Loucy (cell line): ENCODE results near the gene TANGO2.

Source experiments
- H2AFZ ChIP-seq: fragments of 200-600 bp; sonication (generic); 2 replicates; pipeline ENCODE4 v1.6.0; 2016; ENCODE audit warnings: antibody characterized with exemption, mild to moderate bottlenecking, low read length, moderate library complexity
- H3F3A ChIP-seq: fragments of 200-600 bp; 2 replicates; pipeline ENCODE4 v1.6.0; 2016; ENCODE audit warnings: antibody characterized with exemption, low read depth, mild to moderate bottlenecking
- H3K27me3 ChIP-seq: fragments of 200-600 bp; sonication (generic); 2 replicates; pipeline ENCODE4 v1.6.1; 2014; ENCODE audit warnings: low read length, mild to moderate bottlenecking; ENCODE audit not compliant: insufficient read depth, poor library complexity, severe bottlenecking
- H3K36me3 ChIP-seq: fragments of 200-600 bp; sonication (generic); 2 replicates; pipeline ENCODE4 v1.6.1; 2016; ENCODE audit warnings: low read length; ENCODE audit not compliant: insufficient read depth
- H3K4me1 ChIP-seq: fragments of 200-600 bp; sonication (generic); 2 replicates; pipeline ENCODE4 v1.5.1; 2014; ENCODE audit warnings: low read length, mild to moderate bottlenecking; ENCODE audit not compliant: insufficient read depth, poor library complexity, severe bottlenecking
- H3K4me2 ChIP-seq: fragments of 200-600 bp; sonication (generic); 2 replicates; pipeline ENCODE4 v1.6.0; 2014; ENCODE audit warnings: antibody characterized with exemption, low read length, low read depth, mild to moderate bottlenecking; ENCODE audit not compliant: poor library complexity, severe bottlenecking
- H3K4me3 ChIP-seq: fragments of 200-600 bp; sonication (generic); 2 replicates; pipeline ENCODE4 v1.5.1; 2014; ENCODE audit warnings: low read length, mild to moderate bottlenecking, mixed read lengths; ENCODE audit not compliant: poor library complexity, severe bottlenecking
- H3K79me2 ChIP-seq: fragments of 200-600 bp; sonication (generic); 2 replicates; pipeline ENCODE4 v1.6.1; 2014; ENCODE audit warnings: low read length; ENCODE audit not compliant: insufficient read depth
- H3K9ac ChIP-seq: fragments of 200-600 bp; sonication (generic); 2 replicates; pipeline ENCODE4 v1.6.0; 2014; ENCODE audit warnings: mild to moderate bottlenecking, low read depth, low read length, moderate library complexity; ENCODE audit not compliant: poor library complexity, severe bottlenecking
- H3K9me2 ChIP-seq: fragments of 200-600 bp; sonication (generic); replicated peaks from 2 replicates; pipeline ENCODE4 v1.6.1; 2016; ENCODE audit warnings: low read depth, low read length, mixed read lengths
- H3K9me3 ChIP-seq: fragments of 200-600 bp; sonication (generic); 2 replicates; pipeline ENCODE4 v1.6.1; 2014; ENCODE audit warnings: mild to moderate bottlenecking, antibody characterized with exemption, low read length, low read depth; ENCODE audit not compliant: insufficient read depth
- H4K20me1 ChIP-seq: fragments of 200-600 bp; sonication (generic); 2 replicates; pipeline ENCODE4 v1.6.0; 2014; ENCODE audit warnings: antibody characterized with exemption, low read length, mild to moderate bottlenecking; ENCODE audit not compliant: insufficient read depth, poor library complexity, severe bottlenecking
- EZH2phosphoT487 ChIP-seq: fragments of 200-600 bp; IDR thresholded peaks from 2 replicates; pipeline ENCODE4 v1.6.1; 2018; ENCODE audit warnings: antibody characterized with exemption, mild to moderate bottlenecking, moderate library complexity, borderline replicate concordance
- TF ChIP-seq, protein P1 (sequence below): fragments of 200-600 bp; sonication (generic); conservative IDR thresholded peaks from 2 replicates; pipeline ENCODE4 v1.5.1; 2014; ENCODE audit warnings: mild to moderate bottlenecking, antibody characterized with exemption, low read length

Gene TANGO2

GRCh38 chr22:20099099-20099711 lies 78.3 kb downstream of the TANGO2 start:
- Histone ChIP-seq H3K9ac (no peak overlapping the region), H4K20me1 (peaks cover 41% of the 10 kb centered on the region), H3F3A (no peaks in the 10 kb centered on the region), H2AFZ (no peak overlapping the region), H3K9me2 (no peaks in the 10 kb centered on the region), H3K9me3 (no peaks in the 10 kb centered on the region), H3K79me2 (peaks cover 61% of the 10 kb centered on the region), H3K4me3 (no peak overlapping the region), H3K4me1 (no peaks in the 10 kb centered on the region), H3K36me3 (peaks cover 87% of the 10 kb centered on the region), H3K27me3 (no peaks in the 10 kb centered on the region), H3K4me2 (no peak overlapping the region)
- TF ChIP-seq EZH2phosphoT487, result no peak

DNA sequence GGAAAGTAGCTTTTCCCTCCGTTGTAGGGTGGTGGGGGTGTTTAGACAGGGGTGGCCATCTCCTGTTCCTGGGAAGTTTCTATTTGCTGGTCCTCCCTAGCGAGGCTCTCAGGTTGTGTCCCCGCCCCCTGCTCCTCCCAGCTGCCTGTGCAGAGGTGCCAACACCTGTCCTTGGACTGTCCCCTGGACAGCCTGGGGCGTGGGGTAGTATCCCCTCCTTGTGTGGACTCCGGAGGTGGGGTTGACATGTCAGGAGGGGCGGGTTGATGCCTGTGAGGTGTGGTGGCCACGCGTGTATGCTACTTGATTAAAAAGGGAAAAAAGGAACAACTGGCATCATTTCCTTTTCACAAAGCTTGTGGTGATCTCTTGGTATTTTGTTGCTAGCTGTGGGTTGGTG lies 80.7 kb downstream of the TANGO2 start:
- no peak overlapping the region for H3K4me3 ChIP-seq
- no peak overlapping the region for H2AFZ ChIP-seq
- no peak overlapping the region for H3K9ac ChIP-seq
- H3K79me2 ChIP-seq, result peaks cover 69% of the 10 kb centered on the region
- peaks cover 48% of the 10 kb centered on the region for H4K20me1 ChIP-seq
- peaks cover 87% of the 10 kb centered on the region for H3K36me3 ChIP-seq
- no peaks in the 10 kb centered on the region for H3K9me2 ChIP-seq
- no peaks in the 10 kb centered on the region for H3F3A ChIP-seq
- H3K9me3 ChIP-seq, result no peaks in the 10 kb centered on the region
- H3K4me1 ChIP-seq, result no peaks in the 10 kb centered on the region
- no peak overlapping the region for H3K4me2 ChIP-seq
- no peak for TF ChIP-seq EZH2phosphoT487
- H3K27me3 ChIP-seq, result no peaks in the 10 kb centered on the region

DNA sequence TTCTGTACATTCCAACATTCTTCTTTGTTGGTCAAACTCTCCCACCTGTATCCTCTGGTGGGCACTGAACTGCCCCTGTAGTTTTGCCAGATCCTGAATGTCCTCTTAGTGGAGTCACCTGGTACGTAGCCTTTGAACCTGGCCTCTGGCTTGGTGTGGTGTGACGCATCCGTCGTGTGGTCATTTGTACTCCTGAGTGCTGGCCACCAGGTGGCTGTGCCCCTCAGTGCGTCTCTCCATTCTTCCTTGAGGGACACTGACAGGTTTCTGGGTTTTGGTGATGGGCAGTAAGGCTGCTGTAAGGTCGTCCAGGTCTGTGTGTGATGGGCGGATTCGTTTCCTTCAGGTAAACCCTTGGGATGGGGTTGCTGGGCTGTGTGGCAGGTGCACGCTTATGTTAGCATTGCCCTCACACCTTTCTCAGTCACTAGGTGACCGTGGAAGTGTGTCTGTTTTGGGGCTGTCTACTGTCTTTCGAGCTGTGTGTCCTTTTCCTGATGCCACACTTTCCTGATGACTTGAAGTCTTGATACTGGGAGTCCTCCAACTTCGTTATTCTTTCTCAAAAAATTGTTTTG lies 81.4 kb downstream of the TANGO2 start:
- TF ChIP-seq, protein P1, sequence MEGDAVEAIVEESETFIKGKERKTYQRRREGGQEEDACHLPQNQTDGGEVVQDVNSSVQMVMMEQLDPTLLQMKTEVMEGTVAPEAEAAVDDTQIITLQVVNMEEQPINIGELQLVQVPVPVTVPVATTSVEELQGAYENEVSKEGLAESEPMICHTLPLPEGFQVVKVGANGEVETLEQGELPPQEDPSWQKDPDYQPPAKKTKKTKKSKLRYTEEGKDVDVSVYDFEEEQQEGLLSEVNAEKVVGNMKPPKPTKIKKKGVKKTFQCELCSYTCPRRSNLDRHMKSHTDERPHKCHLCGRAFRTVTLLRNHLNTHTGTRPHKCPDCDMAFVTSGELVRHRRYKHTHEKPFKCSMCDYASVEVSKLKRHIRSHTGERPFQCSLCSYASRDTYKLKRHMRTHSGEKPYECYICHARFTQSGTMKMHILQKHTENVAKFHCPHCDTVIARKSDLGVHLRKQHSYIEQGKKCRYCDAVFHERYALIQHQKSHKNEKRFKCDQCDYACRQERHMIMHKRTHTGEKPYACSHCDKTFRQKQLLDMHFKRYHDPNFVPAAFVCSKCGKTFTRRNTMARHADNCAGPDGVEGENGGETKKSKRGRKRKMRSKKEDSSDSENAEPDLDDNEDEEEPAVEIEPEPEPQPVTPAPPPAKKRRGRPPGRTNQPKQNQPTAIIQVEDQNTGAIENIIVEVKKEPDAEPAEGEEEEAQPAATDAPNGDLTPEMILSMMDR, result no peak
- TF ChIP-seq EZH2phosphoT487, result no peak
- no peaks in the 10 kb centered on the region for H3K27me3 ChIP-seq
- H2AFZ ChIP-seq, result no peak overlapping the region
- H3K9me3 ChIP-seq, result no peaks in the 10 kb centered on the region
- H3K4me1 ChIP-seq, result no peaks in the 10 kb centered on the region
- peaks cover 44% of the 10 kb centered on the region for H4K20me1 ChIP-seq
- no peaks in the 10 kb centered on the region for H3F3A ChIP-seq
- no peak overlapping the region for H3K4me2 ChIP-seq
- no peak overlapping the region for H3K4me3 ChIP-seq
- H3K79me2 ChIP-seq, result peaks cover 65% of the 10 kb centered on the region
- H3K9me2 ChIP-seq, result no peaks in the 10 kb centered on the region
- H3K9ac ChIP-seq, result no peak overlapping the region
- H3K36me3 ChIP-seq, result peaks cover 87% of the 10 kb centered on the region; the same call in 1 of the 2 replicates

DNA sequence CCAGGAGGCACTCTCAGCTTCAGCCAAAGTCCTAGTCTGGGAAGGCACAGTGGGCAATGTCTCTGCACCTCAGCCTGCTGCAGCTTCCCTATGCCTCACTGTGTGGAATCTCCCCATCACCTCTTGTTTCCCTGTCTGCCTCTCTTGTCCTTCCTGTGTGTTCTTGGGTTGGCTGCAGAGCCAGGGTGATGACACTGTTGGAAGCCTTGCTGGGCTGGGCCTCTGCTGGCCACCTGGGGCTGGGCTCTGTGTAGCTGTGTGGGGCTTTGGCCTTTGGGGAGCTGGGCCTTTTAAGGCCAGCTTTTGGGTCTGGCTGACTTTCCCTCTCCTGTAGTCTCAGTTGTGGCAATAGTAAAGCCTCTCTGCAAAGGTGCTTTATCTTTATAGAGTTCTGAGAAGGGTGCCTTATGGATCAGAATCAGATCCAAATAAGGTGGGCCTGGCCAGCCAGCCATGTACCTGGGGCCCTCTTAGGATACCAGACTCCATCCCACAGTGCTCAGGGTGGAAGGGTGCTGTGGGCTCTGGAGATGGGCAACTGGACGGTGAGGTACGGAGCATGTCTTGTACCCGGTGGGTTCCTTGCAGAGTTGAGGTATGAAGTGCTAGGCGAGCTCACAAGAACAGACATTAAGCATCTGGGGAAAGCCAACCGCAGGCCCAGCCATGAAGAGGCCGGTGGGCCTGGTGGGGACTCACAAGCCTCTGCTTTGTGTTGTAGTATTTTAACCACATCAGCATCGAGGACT lies 84.7 kb downstream of the TANGO2 start:
- H3K27me3 ChIP-seq, result no peaks in the 10 kb centered on the region
- peaks cover 34% of the 10 kb centered on the region for H4K20me1 ChIP-seq
- H3K4me3 ChIP-seq, result no peak overlapping the region
- no peaks in the 10 kb centered on the region for H3F3A ChIP-seq
- H3K4me2 ChIP-seq, result no peak overlapping the region
- no peak overlapping the region for H3K9ac ChIP-seq
- peaks cover 46% of the 10 kb centered on the region for H3K79me2 ChIP-seq
- H3K9me2 ChIP-seq, result no peaks in the 10 kb centered on the region
- no peak overlapping the region for H2AFZ ChIP-seq
- H3K4me1 ChIP-seq, result no peaks in the 10 kb centered on the region
- no peak for TF ChIP-seq EZH2phosphoT487
- TF ChIP-seq, protein P1, result no peak
- H3K9me3 ChIP-seq, result no peaks in the 10 kb centered on the region
- peaks cover 93% of the 10 kb centered on the region; the same call in 1 of the 2 replicates for H3K36me3 ChIP-seq
